ENCODE data around the gene HNF1B.

DNA sequence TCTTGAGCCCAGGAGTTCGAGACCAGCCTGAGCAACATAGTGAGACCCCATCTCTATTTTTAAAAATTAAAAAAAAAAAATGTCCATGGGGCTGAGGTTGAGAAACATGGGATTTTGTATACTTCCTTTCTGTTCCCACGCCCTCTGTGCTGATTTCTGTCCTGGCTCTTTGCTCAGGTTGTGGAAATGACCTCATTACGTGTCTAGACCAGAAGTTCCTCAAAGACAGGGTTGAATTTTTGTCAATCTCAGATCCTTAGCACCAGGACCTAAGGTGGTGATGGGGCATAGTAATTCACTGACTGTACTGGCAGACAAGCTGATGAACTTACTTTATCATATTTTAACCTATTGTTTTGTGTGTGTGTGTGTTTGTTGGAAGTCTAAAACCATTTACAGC is 11.2 kb upstream of the HNF1B start:
- TF ChIP-seq TOX (CRISPR knock-in tag; IDR thresholded peaks at IDR 0.05; ENCODE audit: borderline replicate concordance) (no peak), CSDC2 (CRISPR knock-in tag; IDR thresholded peaks at IDR 0.05) (no peak), ARNTL (CRISPR knock-in tag; IDR thresholded peaks at IDR 0.05; ENCODE audit: borderline replicate concordance, low read depth) (no peak), ZNF565 (CRISPR knock-in tag; conservative IDR thresholded peaks at IDR 0.05; ENCODE audit: low read depth) (no peak)
- TF ChIP-seq, protein P1, sequence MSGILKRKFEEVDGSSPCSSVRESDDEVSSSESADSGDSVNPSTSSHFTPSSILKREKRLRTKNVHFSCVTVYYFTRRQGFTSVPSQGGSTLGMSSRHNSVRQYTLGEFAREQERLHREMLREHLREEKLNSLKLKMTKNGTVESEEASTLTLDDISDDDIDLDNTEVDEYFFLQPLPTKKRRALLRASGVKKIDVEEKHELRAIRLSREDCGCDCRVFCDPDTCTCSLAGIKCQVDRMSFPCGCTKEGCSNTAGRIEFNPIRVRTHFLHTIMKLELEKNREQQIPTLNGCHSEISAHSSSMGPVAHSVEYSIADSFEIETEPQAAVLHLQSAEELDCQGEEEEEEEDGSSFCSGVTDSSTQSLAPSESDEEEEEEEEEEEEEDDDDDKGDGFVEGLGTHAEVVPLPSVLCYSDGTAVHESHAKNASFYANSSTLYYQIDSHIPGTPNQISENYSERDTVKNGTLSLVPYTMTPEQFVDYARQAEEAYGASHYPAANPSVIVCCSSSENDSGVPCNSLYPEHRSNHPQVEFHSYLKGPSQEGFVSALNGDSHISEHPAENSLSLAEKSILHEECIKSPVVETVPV (CRISPR knock-in tag; IDR thresholded peaks at IDR 0.05) = no peak
- TF ChIP-seq, protein P2, sequence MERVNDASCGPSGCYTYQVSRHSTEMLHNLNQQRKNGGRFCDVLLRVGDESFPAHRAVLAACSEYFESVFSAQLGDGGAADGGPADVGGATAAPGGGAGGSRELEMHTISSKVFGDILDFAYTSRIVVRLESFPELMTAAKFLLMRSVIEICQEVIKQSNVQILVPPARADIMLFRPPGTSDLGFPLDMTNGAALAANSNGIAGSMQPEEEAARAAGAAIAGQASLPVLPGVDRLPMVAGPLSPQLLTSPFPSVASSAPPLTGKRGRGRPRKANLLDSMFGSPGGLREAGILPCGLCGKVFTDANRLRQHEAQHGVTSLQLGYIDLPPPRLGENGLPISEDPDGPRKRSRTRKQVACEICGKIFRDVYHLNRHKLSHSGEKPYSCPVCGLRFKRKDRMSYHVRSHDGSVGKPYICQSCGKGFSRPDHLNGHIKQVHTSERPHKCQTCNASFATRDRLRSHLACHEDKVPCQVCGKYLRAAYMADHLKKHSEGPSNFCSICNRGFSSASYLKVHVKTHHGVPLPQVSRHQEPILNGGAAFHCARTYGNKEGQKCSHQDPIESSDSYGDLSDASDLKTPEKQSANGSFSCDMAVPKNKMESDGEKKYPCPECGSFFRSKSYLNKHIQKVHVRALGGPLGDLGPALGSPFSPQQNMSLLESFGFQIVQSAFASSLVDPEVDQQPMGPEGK (CRISPR knock-in tag; IDR thresholded peaks at IDR 0.05; ENCODE audit: borderline replicate concordance) = no peak

Measured in SK-N-SH treated with all-trans-retinoic acid at 6 μM for 48 hours (cell line).